ENCODE measurements around the gene CUX1.
A peak's percentile ranks its signal among the peaks of the same experiment; 100 is the strongest.
"Not testable (repeated sequence)": the region's sequence is repeated elsewhere in the genome, so short reads cannot be mapped to it uniquely, and the experiment has no call there.

CUX1 gene

DNA sequence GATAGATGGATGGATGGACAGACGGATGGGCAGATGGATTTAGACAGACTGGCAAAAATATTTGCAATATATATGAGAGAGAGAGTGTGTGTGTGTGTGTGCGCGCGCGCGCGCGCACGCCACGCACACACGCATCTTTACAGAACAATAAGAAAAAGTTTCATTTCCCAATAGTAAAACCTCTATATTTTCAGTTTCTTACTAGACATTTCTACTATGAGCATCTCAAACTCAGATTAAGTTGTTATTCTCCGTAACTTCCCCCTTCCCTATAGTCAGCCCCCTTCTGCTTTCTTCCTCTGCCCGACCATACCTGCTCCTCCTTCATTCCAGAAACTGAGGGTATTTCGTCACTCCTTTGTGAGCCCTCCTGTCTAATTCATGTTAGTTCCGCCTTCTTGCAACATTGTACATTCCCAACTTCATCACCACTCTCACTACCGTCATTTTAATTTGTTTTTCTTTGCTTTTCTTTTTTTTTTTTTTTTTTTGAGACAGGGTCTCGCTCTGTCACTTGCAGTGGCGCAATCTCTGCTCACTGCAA lies 314.9 kb downstream of the CUX1 start:
- DNase-seq (ENCODE audit: low read depth in 1 of 2, low spot score in 1 of 2), result peak; percentile 36 to 82
- no peak overlapping the region for H3K4me3 ChIP-seq (replicated peaks; ENCODE audit: insufficient read depth, low read length)
- no peaks in the 10 kb centered on the region for H3K27me3 ChIP-seq (ENCODE audit: insufficient read depth, poor library complexity, severe bottlenecking)
- H3K27ac ChIP-seq (replicated peaks), result no peak overlapping the region
- no peak for TF ChIP-seq POLR2AphosphoS5 (IDR thresholded peaks at IDR 0.05; ENCODE audit: low read depth)
- TF ChIP-seq, protein P1, sequence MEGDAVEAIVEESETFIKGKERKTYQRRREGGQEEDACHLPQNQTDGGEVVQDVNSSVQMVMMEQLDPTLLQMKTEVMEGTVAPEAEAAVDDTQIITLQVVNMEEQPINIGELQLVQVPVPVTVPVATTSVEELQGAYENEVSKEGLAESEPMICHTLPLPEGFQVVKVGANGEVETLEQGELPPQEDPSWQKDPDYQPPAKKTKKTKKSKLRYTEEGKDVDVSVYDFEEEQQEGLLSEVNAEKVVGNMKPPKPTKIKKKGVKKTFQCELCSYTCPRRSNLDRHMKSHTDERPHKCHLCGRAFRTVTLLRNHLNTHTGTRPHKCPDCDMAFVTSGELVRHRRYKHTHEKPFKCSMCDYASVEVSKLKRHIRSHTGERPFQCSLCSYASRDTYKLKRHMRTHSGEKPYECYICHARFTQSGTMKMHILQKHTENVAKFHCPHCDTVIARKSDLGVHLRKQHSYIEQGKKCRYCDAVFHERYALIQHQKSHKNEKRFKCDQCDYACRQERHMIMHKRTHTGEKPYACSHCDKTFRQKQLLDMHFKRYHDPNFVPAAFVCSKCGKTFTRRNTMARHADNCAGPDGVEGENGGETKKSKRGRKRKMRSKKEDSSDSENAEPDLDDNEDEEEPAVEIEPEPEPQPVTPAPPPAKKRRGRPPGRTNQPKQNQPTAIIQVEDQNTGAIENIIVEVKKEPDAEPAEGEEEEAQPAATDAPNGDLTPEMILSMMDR (IDR thresholded peaks at IDR 0.05; ENCODE audit: insufficient read depth, low read length), result no peak
- no peak for TF ChIP-seq GABPA (IDR thresholded peaks at IDR 0.05; ENCODE audit: low read depth)
- TF ChIP-seq, protein P2, sequence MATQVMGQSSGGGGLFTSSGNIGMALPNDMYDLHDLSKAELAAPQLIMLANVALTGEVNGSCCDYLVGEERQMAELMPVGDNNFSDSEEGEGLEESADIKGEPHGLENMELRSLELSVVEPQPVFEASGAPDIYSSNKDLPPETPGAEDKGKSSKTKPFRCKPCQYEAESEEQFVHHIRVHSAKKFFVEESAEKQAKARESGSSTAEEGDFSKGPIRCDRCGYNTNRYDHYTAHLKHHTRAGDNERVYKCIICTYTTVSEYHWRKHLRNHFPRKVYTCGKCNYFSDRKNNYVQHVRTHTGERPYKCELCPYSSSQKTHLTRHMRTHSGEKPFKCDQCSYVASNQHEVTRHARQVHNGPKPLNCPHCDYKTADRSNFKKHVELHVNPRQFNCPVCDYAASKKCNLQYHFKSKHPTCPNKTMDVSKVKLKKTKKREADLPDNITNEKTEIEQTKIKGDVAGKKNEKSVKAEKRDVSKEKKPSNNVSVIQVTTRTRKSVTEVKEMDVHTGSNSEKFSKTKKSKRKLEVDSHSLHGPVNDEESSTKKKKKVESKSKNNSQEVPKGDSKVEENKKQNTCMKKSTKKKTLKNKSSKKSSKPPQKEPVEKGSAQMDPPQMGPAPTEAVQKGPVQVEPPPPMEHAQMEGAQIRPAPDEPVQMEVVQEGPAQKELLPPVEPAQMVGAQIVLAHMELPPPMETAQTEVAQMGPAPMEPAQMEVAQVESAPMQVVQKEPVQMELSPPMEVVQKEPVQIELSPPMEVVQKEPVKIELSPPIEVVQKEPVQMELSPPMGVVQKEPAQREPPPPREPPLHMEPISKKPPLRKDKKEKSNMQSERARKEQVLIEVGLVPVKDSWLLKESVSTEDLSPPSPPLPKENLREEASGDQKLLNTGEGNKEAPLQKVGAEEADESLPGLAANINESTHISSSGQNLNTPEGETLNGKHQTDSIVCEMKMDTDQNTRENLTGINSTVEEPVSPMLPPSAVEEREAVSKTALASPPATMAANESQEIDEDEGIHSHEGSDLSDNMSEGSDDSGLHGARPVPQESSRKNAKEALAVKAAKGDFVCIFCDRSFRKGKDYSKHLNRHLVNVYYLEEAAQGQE (IDR thresholded peaks at IDR 0.05; ENCODE audit: insufficient replicate concordance, low read depth), result no peak
- no peak for TF ChIP-seq SPI1 (IDR thresholded peaks at IDR 0.05; ENCODE audit: borderline replicate concordance, low read depth)

DNA sequence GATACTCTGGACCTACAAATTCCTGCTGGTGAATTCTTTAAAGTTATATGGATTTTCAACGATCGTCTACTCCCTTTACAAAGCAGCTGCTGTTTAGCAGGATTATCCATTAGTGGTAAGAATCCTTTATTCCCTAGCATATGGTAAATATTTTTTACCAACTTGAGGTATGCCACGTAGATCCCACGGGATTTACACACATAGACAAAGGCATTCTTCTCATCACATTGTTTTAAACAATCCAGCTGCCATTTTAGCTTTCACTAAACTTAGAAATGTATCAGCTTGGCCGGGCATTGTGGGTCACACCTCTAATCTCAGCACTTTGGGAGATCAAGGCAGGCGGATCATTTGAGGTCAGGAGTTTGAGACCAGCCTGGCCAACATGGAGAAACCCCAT lies 321.2 kb downstream of the CUX1 start:
- TF ChIP-seq POLR2AphosphoS5 (IDR thresholded peaks at IDR 0.05; ENCODE audit: low read depth), result no peak
- DNase-seq (ENCODE audit: low read depth in 1 of 2, low spot score in 1 of 2), result no peak
- no peak overlapping the region for H3K4me3 ChIP-seq (replicated peaks; ENCODE audit: insufficient read depth, low read length)
- H3K27me3 ChIP-seq (ENCODE audit: insufficient read depth, poor library complexity, severe bottlenecking), result no peaks in the 10 kb centered on the region
- no peak overlapping the region for H3K27ac ChIP-seq (replicated peaks)

GRCh38 chr7:102140952-102141370 lies 323.5 kb downstream of the CUX1 start:
- H3K27me3 ChIP-seq (ENCODE audit: insufficient read depth, poor library complexity, severe bottlenecking), result no peaks in the 10 kb centered on the region
- H3K4me3 ChIP-seq (replicated peaks; ENCODE audit: insufficient read depth, low read length), result no peak overlapping the region
- DNase-seq (ENCODE audit: low read depth in 1 of 2, low spot score in 1 of 2), result peak in 1 of 2 experiments; percentile 59
- 0 out of 2 replicates have a peak, but pooled peaks have one; percentile 6 for TF ChIP-seq SPI1 (IDR thresholded peaks at IDR 0.05; ENCODE audit: borderline replicate concordance, low read depth)
- TF ChIP-seq, protein P2 (IDR thresholded peaks at IDR 0.05; ENCODE audit: insufficient replicate concordance, low read depth), result no peak
- H3K27ac ChIP-seq (replicated peaks), result no peak overlapping the region

GRCh38 chr7:102142433-102142832 lies 325.0 kb downstream of the CUX1 start:
- H3K27ac ChIP-seq (replicated peaks); H3K27me3 ChIP-seq (ENCODE audit: insufficient read depth, poor library complexity, severe bottlenecking); H3K4me3 ChIP-seq (replicated peaks; ENCODE audit: insufficient read depth, low read length); DNase-seq (ENCODE audit: low read depth in 1 of 2, low spot score in 1 of 2): not testable (repeated sequence)

GRCh38 chr7:102146122-102146521 lies 328.7 kb downstream of the CUX1 start:
- DNase-seq (ENCODE audit: low read depth in 1 of 2, low spot score in 1 of 2), result no peak
- H3K27ac ChIP-seq (replicated peaks), result no peak overlapping the region
- no peak for TF ChIP-seq POLR2AphosphoS5 (IDR thresholded peaks at IDR 0.05; ENCODE audit: low read depth)
- TF ChIP-seq, protein P2 (IDR thresholded peaks at IDR 0.05; ENCODE audit: insufficient replicate concordance, low read depth), result no peak
- TF ChIP-seq SPI1 (IDR thresholded peaks at IDR 0.05; ENCODE audit: borderline replicate concordance, low read depth), result no peak
- TF ChIP-seq GABPA (IDR thresholded peaks at IDR 0.05; ENCODE audit: low read depth), result no peak
- TF ChIP-seq, protein P1 (IDR thresholded peaks at IDR 0.05; ENCODE audit: insufficient read depth, low read length), result no peak
- H3K27me3 ChIP-seq (ENCODE audit: insufficient read depth, poor library complexity, severe bottlenecking), result no peaks in the 10 kb centered on the region
- H3K4me3 ChIP-seq (replicated peaks; ENCODE audit: insufficient read depth, low read length), result no peak overlapping the region

All from HL-60 (cell line).